Trophoblast cell (in vitro differentiated cells and primary cell): ENCODE data around the gene ENPP5.
"Not testable (repeated sequence)": the region's sequence is repeated elsewhere in the genome, so short reads cannot be mapped to it uniquely, and the experiment has no call there.

Experiments used
- DNase-seq, 2 donors: peaks; one replicate each; pipeline ENCODE4 v3.0.0-alpha.2; 2016
- H2AFZ ChIP-seq: 2 replicates; pipeline ENCODE4 v1.6.1; 2013; ENCODE audit warnings: low read length, moderate library complexity, mild to moderate bottlenecking; ENCODE audit not compliant: insufficient read depth, poor library complexity
- H2AK5ac ChIP-seq: 2 replicates; pipeline ENCODE4 v1.6.1; 2013; ENCODE audit warnings: mild to moderate bottlenecking, low read length
- H2BK120ac ChIP-seq: 2 replicates; pipeline ENCODE4 v1.6.1; 2013; ENCODE audit warnings: low read length, mild to moderate bottlenecking, moderate library complexity; ENCODE audit not compliant: insufficient read depth, poor library complexity
- H2BK12ac ChIP-seq: 2 replicates; pipeline ENCODE4 v1.6.1; 2013; ENCODE audit warnings: mild to moderate bottlenecking, low read length, moderate library complexity
- H2BK5ac ChIP-seq: 2 replicates; pipeline ENCODE4 v1.6.1; 2013; ENCODE audit warnings: low read length, low read depth, moderate library complexity, mild to moderate bottlenecking; ENCODE audit not compliant: poor library complexity
- H3K14ac ChIP-seq: 2 replicates; pipeline ENCODE4 v1.6.1; 2013; ENCODE audit warnings: mild to moderate bottlenecking, low read length
- H3K18ac ChIP-seq: 2 replicates; pipeline ENCODE4 v1.6.1; 2013; ENCODE audit warnings: mild to moderate bottlenecking, low read length
- H3K23ac ChIP-seq: 2 replicates; pipeline ENCODE4 v1.6.1; 2013; ENCODE audit warnings: low read length
- H3K27ac ChIP-seq: 2 replicates; pipeline ENCODE4 v1.5.1; 2013; ENCODE audit warnings: low read depth, mild to moderate bottlenecking, inconsistent platforms, low read length, moderate library complexity
- H3K27me3 ChIP-seq: 2 replicates; pipeline ENCODE4 v1.6.1; 2013; ENCODE audit warnings: inconsistent platforms, mild to moderate bottlenecking, low read length, moderate library complexity; ENCODE audit not compliant: insufficient read depth
- H3K36me3 ChIP-seq, 2 experiments: 1 replicate in 1 of 2; 2 replicates in 1 of 2; pipeline ENCODE4 v1.6.1; 2013; ENCODE audit warnings: low read length in 2 of 2, mild to moderate bottlenecking in 2 of 2, moderate library complexity in 1 of 2; ENCODE audit not compliant: insufficient read depth in 2 of 2, control insufficient read depth in 1 of 2
- H3K4ac ChIP-seq: 2 replicates; pipeline ENCODE4 v1.6.1; 2013; ENCODE audit warnings: low read depth, mild to moderate bottlenecking, low read length, moderate library complexity
- H3K4me1 ChIP-seq, 2 experiments: 1 replicate in 1 of 2; 2 replicates in 1 of 2; pipeline ENCODE4 v1.6.1; 2013; ENCODE audit warnings: low read length in 2 of 2, mild to moderate bottlenecking in 2 of 2, moderate library complexity in 1 of 2; ENCODE audit not compliant: insufficient read depth in 2 of 2, control insufficient read depth in 1 of 2
- H3K4me2 ChIP-seq: 2 replicates; pipeline ENCODE4 v1.6.1; 2013; ENCODE audit warnings: inconsistent platforms, mild to moderate bottlenecking, low read length, moderate library complexity
- H3K4me3 ChIP-seq: 2 replicates; pipeline ENCODE4 v1.5.1; 2013; ENCODE audit warnings: mild to moderate bottlenecking, low read depth, low read length, inconsistent platforms
- H3K79me1 ChIP-seq: one replicate; pipeline ENCODE4 v1.6.1; 2013; ENCODE audit warnings: low read length
- H3K79me2 ChIP-seq: 2 replicates; pipeline ENCODE4 v1.6.1; 2013; ENCODE audit warnings: low read length, mild to moderate bottlenecking; ENCODE audit not compliant: control insufficient read depth, insufficient read depth, poor library complexity
- H3K9ac ChIP-seq: 2 replicates; pipeline ENCODE4 v1.6.1; 2013; ENCODE audit warnings: mild to moderate bottlenecking, low read length
- H3K9me3 ChIP-seq: 2 replicates; pipeline ENCODE4 v1.6.1; 2013; ENCODE audit warnings: low read depth, mild to moderate bottlenecking, control low read depth, inconsistent platforms, low read length; ENCODE audit not compliant: insufficient read depth
- H4K12ac ChIP-seq: 2 replicates; pipeline ENCODE4 v1.6.1; 2013; ENCODE audit warnings: low read depth, mild to moderate bottlenecking, low read length, moderate library complexity
- H4K8ac ChIP-seq: 2 replicates; pipeline ENCODE4 v1.6.1; 2013; ENCODE audit warnings: low read depth, mild to moderate bottlenecking, low read length, moderate library complexity
- H4K91ac ChIP-seq: one replicate; pipeline ENCODE4 v1.6.1; 2013; ENCODE audit warnings: low read depth, mild to moderate bottlenecking, low read length, moderate library complexity
- WGBS: extraction: QIAGEN DNeasy Blood & Tissue Kit; methylation state at CpG from one replicate; pipeline ENCODE4 v1.1.7; 2013; ENCODE audit warnings: missing lambda C conversion rate; ENCODE audit not compliant: insufficient read length, insufficient coverage; ENCODE audit errors: extremely low coverage; 5-methylcytosine and 5-hydroxymethylcytosine counted together

Gene ENPP5

GRCh38 chr6:46134216-46134615 lies 36.6 kb downstream of the ENPP5 start:
- peaks cover 4% of the 10 kb centered on the region for H3K79me1 ChIP-seq
- no peak overlapping the region for H3K9ac ChIP-seq
- H3K27ac ChIP-seq: no peak overlapping the region
- H3K4me3 ChIP-seq: no peak overlapping the region
- no peak overlapping the region for H2BK5ac ChIP-seq
- no peaks in the 10 kb centered on the region for H3K27me3 ChIP-seq
- no peak overlapping the region for H2BK120ac ChIP-seq
- no peak overlapping the region for H3K14ac ChIP-seq
- no peak overlapping the region for H2AK5ac ChIP-seq
- no peak overlapping the region for H3K4ac ChIP-seq
- H3K18ac ChIP-seq: no peak overlapping the region
- H3K79me2 ChIP-seq: no peaks in the 10 kb centered on the region
- H2BK12ac ChIP-seq: no peak overlapping the region
- DNase-seq: no peak
- no peak overlapping the region for H3K23ac ChIP-seq
- no peak overlapping the region for H4K12ac ChIP-seq
- H3K4me1 ChIP-seq: peaks cover 0 to 4% of the 10 kb centered on the region in 2 experiments
- H3K36me3 ChIP-seq: no peaks in the 10 kb centered on the region
- no peak overlapping the region for H4K91ac ChIP-seq
- H3K9me3 ChIP-seq: no peaks in the 10 kb centered on the region
- WGBS: no CpG with 5 or more reads among the region's 2 CpGs
- H4K8ac ChIP-seq: no peak overlapping the region
- H2AFZ ChIP-seq: no peak overlapping the region
- no peak overlapping the region for H3K4me2 ChIP-seq

GRCh38 chr6:46131291-46131690 lies 39.5 kb downstream of the ENPP5 start:
- H2AFZ ChIP-seq, H2AK5ac ChIP-seq, H2BK120ac ChIP-seq, H3K4ac ChIP-seq, H3K18ac ChIP-seq, H3K9ac ChIP-seq, H2BK12ac ChIP-seq, H3K9me3 ChIP-seq, H4K91ac ChIP-seq, H3K14ac ChIP-seq, H3K79me1 ChIP-seq, H3K4me1 ChIP-seq, H3K23ac ChIP-seq, H3K4me3 ChIP-seq, DNase-seq, H3K79me2 ChIP-seq, H2BK5ac ChIP-seq, H3K27ac ChIP-seq, H3K27me3 ChIP-seq, H3K36me3 ChIP-seq, H3K4me2 ChIP-seq, H4K12ac ChIP-seq, H4K8ac ChIP-seq: not testable (repeated sequence)
- WGBS: no CpG with 5 or more reads among the region's 1 CpG

GRCh38 chr6:46130666-46131065 lies 40.1 kb downstream of the ENPP5 start:
- no CpG with 5 or more reads among the region's 4 CpGs for WGBS
- Histone ChIP-seq H2BK120ac (no peak overlapping the region), H2BK12ac (no peak overlapping the region), H3K4me3 (no peak overlapping the region), H3K4me2 (no peak overlapping the region), H3K27ac (no peak overlapping the region), H3K79me1 (peaks cover 4% of the 10 kb centered on the region), H3K27me3 (no peaks in the 10 kb centered on the region), H3K4me1 (peaks cover 0 to 4% of the 10 kb centered on the region in 2 experiments), H4K8ac (no peak overlapping the region), H4K12ac (no peak overlapping the region), H2BK5ac (no peak overlapping the region), H3K14ac (no peak overlapping the region), H2AFZ (no peak overlapping the region), H3K4ac (no peak overlapping the region), H3K9me3 (no peaks in the 10 kb centered on the region), H3K36me3 (no peaks in the 10 kb centered on the region), H3K18ac (no peak overlapping the region), H3K79me2 (no peaks in the 10 kb centered on the region), H3K23ac (no peak overlapping the region), H4K91ac (no peak overlapping the region), H2AK5ac (no peak overlapping the region), H3K9ac (no peak overlapping the region)
- DNase-seq: peak in 1 of 2 donors; percentile 24

GRCh38 chr6:46129629-46130511 lies 40.9 kb downstream of the ENPP5 start, which contains the start of gene ENPP4:
ENPP4 (plus strand) TSS chr6:46129989; CDS start chr6:46139584, 9,595 bp downstream.
- Histone ChIP-seq H3K27me3 (no peaks in the 10 kb centered on the region), H4K12ac (peak within 1 kb of the TSS; percentile 44), H2BK120ac (no peak within 1 kb of the TSS), H3K4me2 (peak within 1 kb of the TSS; percentile 96), H3K9ac (peak within 1 kb of the TSS; percentile 57), H4K8ac (peak within 1 kb of the TSS; percentile 71), H4K91ac (peak within 1 kb of the TSS; percentile 17), H3K79me1 (peaks cover 4% of the 10 kb centered on the region), H3K9me3 (no peaks in the 10 kb centered on the region), H3K18ac (peak within 1 kb of the TSS; percentile 35), H3K4me1 (peaks cover 0 to 4% of the 10 kb centered on the region in 2 experiments), H3K14ac (peak within 1 kb of the TSS; percentile 22), H3K4ac (peak within 1 kb of the TSS; percentile 37), H2AK5ac (no peak within 1 kb of the TSS), H3K4me3 (peak within 1 kb of the TSS; percentile 81), H2BK12ac (no peak within 1 kb of the TSS), H2BK5ac (no peak within 1 kb of the TSS), H3K79me2 (no peaks in the 10 kb centered on the region), H2AFZ (peak within 1 kb of the TSS; percentile 92), H3K23ac (no peak within 1 kb of the TSS), H3K36me3 (no peaks in the 10 kb centered on the region), H3K27ac (no peak within 1 kb of the TSS)
- no CpG with 5 or more reads among the region's 61 CpGs for WGBS
- DNase-seq: peak; percentile 84 to 95
